HEK293T (cell line): Measurements from ENCODE around the gene MARK2.

Experiments used
- FOXA1 ChIP-seq: fragments of 450-650 bp; IDR thresholded peaks from 2 replicates; pipeline ENCODE4 v1.6.1; 2016; ENCODE audit warnings: mild to moderate bottlenecking
- FOXK2 ChIP-seq: fragments of 450-650 bp; IDR thresholded peaks from 2 replicates; pipeline ENCODE4 v1.6.1; 2016; ENCODE audit warnings: mild to moderate bottlenecking
- HDGF ChIP-seq: fragments of 450-650 bp; IDR thresholded peaks from 2 replicates; pipeline ENCODE4 v1.6.1; 2017; ENCODE audit warnings: antibody characterized with exemption, borderline replicate concordance
- NFRKB ChIP-seq: fragments of 450-650 bp; IDR thresholded peaks from 2 replicates; pipeline ENCODE4 v1.6.1; 2016; ENCODE audit warnings: mild to moderate bottlenecking, moderate library complexity
- PKNOX1 ChIP-seq: fragments of 450-650 bp; IDR thresholded peaks from 2 replicates; pipeline ENCODE4 v1.6.1; 2016
- SP1 ChIP-seq: fragments of 450-650 bp; IDR thresholded peaks from 2 replicates; pipeline ENCODE4 v1.6.1; 2017
- SUZ12 ChIP-seq: fragments of 450-650 bp; IDR thresholded peaks from 2 replicates; pipeline ENCODE4 v1.6.1; 2016; ENCODE audit warnings: mild to moderate bottlenecking
- TARDBP ChIP-seq: fragments of 450-650 bp; IDR thresholded peaks from 2 replicates; pipeline ENCODE4 v1.6.1; 2016

DNA sequence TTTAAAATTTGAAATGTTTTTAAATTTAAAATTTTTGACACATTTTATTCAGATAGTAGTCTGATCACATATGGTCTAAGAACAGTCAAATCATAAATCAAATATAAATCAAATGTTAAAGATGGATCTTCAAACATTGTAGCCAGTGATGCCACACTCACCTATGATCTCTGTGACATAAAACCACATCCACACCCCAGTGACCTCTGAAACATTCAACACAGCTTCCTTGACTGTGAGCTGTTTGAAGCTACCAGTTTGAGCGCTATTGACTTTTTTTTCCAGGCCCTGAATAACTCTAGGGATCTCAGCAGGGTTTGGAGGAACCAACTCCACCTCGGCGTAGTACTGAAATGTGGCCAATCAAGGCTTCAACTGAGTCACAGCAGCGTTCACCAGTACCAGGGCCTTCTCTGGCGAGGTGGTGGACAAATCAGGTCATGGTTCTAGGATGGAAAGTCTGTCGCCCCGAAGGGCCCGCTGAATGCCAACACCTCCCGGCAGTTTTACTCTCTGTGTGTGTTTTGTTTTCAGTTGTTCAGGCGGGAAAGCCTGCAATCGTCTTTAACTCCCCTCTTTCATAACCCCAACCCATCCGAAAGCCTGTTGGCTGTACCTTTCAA, 4.3 kb upstream of the MARK2 start:
- no peak for TF ChIP-seq SP1
- TF ChIP-seq PKNOX1: no peak
- TF ChIP-seq NFRKB: no peak
- no peak for TF ChIP-seq TARDBP
- TF ChIP-seq FOXK2: no peak
- no peak for TF ChIP-seq FOXA1
- no peak for TF ChIP-seq SUZ12
- no peak for TF ChIP-seq HDGF
